ENCODE results near the gene MCC.

The MCC gene

DNA sequence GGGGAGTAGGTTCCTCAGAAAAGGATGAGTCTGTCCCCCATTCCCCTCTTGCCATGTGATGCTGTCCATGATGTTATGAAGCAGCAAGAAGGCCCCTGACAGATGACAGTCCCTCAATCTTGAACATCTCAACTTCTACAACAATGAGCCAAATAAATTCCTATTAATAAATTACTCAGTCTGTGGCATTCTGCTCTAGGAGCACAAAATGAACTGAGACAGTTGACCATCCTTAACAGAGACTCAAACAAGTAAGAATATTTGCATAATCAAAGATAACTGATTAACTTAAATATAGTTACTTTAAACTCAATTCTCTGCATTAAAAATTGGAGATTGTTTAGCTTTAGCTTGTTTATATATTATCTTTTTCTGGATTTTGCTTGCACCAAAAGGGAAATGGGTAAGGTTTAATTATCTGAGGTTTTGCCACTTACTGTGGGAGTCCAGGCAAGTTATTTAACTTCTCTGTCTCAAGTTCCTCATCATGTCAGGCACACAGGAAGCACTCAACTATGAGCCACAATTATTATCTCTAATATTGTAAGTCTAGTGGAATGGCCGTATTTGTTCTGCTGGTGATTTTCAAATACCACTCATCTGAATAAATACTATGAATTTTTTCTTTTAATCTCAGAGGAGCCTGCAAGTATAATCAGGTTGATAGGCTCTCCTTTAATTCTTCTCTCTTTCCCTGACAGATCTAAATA lies 216.4 kb downstream of the MCC start:
- TF ChIP-seq, protein P1, sequence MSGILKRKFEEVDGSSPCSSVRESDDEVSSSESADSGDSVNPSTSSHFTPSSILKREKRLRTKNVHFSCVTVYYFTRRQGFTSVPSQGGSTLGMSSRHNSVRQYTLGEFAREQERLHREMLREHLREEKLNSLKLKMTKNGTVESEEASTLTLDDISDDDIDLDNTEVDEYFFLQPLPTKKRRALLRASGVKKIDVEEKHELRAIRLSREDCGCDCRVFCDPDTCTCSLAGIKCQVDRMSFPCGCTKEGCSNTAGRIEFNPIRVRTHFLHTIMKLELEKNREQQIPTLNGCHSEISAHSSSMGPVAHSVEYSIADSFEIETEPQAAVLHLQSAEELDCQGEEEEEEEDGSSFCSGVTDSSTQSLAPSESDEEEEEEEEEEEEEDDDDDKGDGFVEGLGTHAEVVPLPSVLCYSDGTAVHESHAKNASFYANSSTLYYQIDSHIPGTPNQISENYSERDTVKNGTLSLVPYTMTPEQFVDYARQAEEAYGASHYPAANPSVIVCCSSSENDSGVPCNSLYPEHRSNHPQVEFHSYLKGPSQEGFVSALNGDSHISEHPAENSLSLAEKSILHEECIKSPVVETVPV (CRISPR knock-in tag; IDR thresholded peaks at IDR 0.05): no peak
- no peak for ATAC-seq

DNA sequence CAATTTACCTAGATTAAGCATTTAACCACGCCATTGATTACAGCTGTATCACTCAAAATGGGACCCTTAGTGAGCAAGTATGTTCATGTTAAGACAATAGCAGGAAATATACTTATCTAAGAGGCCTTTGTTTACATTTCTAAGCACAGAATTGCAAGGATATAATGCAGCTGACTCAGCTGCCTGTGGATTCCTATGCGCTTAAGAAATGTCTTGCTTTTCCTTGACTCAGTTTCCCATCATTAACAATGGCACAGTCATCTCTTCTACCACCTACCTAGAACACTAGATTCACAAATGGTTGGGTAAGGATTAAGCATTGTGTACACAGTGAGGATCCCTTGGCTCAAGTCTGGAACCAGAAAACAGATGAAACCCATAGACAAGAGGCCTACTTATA lies 217.2 kb downstream of the MCC start:
- ATAC-seq: no peak
- TF ChIP-seq SNAI2 (CRISPR knock-in tag; IDR thresholded peaks at IDR 0.05) (no peak), ZNF70 (CRISPR knock-in tag; IDR thresholded peaks at IDR 0.05) (no peak), TCF4 (CRISPR knock-in tag; IDR thresholded peaks at IDR 0.05; ENCODE audit: borderline replicate concordance) (no peak), ZC3H10 (CRISPR knock-in tag; IDR thresholded peaks at IDR 0.05) (no peak), ISL1 (CRISPR knock-in tag; IDR thresholded peaks at IDR 0.05) (no peak), ZFP30 (CRISPR knock-in tag; IDR thresholded peaks at IDR 0.05) (no peak), GLIS3 (CRISPR knock-in tag; IDR thresholded peaks at IDR 0.05) (no peak)
- TF ChIP-seq, protein P2, sequence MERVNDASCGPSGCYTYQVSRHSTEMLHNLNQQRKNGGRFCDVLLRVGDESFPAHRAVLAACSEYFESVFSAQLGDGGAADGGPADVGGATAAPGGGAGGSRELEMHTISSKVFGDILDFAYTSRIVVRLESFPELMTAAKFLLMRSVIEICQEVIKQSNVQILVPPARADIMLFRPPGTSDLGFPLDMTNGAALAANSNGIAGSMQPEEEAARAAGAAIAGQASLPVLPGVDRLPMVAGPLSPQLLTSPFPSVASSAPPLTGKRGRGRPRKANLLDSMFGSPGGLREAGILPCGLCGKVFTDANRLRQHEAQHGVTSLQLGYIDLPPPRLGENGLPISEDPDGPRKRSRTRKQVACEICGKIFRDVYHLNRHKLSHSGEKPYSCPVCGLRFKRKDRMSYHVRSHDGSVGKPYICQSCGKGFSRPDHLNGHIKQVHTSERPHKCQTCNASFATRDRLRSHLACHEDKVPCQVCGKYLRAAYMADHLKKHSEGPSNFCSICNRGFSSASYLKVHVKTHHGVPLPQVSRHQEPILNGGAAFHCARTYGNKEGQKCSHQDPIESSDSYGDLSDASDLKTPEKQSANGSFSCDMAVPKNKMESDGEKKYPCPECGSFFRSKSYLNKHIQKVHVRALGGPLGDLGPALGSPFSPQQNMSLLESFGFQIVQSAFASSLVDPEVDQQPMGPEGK (CRISPR knock-in tag; IDR thresholded peaks at IDR 0.05; ENCODE audit: borderline replicate concordance): no peak

DNA sequence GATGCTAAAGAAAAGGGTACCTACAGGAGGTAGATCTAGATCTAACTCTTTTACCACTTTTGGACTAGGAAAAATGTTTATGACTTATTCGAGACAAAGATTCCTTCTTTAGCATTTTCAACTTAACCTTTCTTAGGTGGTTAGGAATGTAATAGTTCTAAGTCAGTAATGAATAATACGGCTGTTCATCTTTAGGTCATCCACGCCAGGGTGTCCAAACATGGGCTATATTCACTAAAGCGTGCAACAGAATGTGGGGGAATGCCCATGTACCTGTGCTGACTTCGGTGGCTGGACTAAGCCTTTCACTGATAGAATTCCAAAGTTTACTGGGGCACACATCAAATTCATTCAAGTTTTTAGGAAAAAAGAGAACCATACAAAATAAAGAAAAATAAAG lies 218.2 kb downstream of the MCC start:
- TF ChIP-seq, protein P3, sequence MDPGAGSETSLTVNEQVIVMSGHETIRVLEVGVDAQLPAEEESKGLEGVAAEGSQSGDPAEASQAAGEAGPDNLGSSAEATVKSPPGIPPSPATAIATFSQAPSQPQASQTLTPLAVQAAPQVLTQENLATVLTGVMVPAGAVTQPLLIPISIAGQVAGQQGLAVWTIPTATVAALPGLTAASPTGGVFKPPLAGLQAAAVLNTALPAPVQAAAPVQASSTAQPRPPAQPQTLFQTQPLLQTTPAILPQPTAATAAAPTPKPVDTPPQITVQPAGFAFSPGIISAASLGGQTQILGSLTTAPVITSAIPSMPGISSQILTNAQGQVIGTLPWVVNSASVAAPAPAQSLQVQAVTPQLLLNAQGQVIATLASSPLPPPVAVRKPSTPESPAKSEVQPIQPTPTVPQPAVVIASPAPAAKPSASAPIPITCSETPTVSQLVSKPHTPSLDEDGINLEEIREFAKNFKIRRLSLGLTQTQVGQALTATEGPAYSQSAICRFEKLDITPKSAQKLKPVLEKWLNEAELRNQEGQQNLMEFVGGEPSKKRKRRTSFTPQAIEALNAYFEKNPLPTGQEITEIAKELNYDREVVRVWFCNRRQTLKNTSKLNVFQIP (CRISPR knock-in tag; IDR thresholded peaks at IDR 0.05; ENCODE audit: borderline replicate concordance, low read depth): no peak
- TF ChIP-seq ZC3H10 (CRISPR knock-in tag; IDR thresholded peaks at IDR 0.05): no peak
- no peak for TF ChIP-seq SNAI2 (CRISPR knock-in tag; IDR thresholded peaks at IDR 0.05)
- TF ChIP-seq, protein P2 (CRISPR knock-in tag; IDR thresholded peaks at IDR 0.05; ENCODE audit: borderline replicate concordance): no peak
- no peak for TF ChIP-seq ISL1 (CRISPR knock-in tag; IDR thresholded peaks at IDR 0.05)
- no peak for TF ChIP-seq ESRRG (CRISPR knock-in tag; IDR thresholded peaks at IDR 0.05)
- no peak for TF ChIP-seq GLIS3 (CRISPR knock-in tag; IDR thresholded peaks at IDR 0.05)
- no peak for TF ChIP-seq ZFP3 (CRISPR knock-in tag; IDR thresholded peaks at IDR 0.05)
- TF ChIP-seq TOX (CRISPR knock-in tag; IDR thresholded peaks at IDR 0.05; ENCODE audit: borderline replicate concordance): no peak
- TF ChIP-seq TCF4 (CRISPR knock-in tag; IDR thresholded peaks at IDR 0.05; ENCODE audit: borderline replicate concordance): no peak
- TF ChIP-seq ARNTL (CRISPR knock-in tag; IDR thresholded peaks at IDR 0.05; ENCODE audit: borderline replicate concordance, low read depth): no peak
- TF ChIP-seq, protein P1 (CRISPR knock-in tag; IDR thresholded peaks at IDR 0.05): no peak
- TF ChIP-seq CSDC2 (CRISPR knock-in tag; IDR thresholded peaks at IDR 0.05): no peak
- TF ChIP-seq, protein P4, sequence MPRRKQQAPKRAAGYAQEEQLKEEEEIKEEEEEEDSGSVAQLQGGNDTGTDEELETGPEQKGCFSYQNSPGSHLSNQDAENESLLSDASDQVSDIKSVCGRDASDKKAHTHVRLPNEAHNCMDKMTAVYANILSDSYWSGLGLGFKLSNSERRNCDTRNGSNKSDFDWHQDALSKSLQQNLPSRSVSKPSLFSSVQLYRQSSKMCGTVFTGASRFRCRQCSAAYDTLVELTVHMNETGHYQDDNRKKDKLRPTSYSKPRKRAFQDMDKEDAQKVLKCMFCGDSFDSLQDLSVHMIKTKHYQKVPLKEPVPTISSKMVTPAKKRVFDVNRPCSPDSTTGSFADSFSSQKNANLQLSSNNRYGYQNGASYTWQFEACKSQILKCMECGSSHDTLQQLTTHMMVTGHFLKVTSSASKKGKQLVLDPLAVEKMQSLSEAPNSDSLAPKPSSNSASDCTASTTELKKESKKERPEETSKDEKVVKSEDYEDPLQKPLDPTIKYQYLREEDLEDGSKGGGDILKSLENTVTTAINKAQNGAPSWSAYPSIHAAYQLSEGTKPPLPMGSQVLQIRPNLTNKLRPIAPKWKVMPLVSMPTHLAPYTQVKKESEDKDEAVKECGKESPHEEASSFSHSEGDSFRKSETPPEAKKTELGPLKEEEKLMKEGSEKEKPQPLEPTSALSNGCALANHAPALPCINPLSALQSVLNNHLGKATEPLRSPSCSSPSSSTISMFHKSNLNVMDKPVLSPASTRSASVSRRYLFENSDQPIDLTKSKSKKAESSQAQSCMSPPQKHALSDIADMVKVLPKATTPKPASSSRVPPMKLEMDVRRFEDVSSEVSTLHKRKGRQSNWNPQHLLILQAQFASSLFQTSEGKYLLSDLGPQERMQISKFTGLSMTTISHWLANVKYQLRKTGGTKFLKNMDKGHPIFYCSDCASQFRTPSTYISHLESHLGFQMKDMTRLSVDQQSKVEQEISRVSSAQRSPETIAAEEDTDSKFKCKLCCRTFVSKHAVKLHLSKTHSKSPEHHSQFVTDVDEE (CRISPR knock-in tag; IDR thresholded peaks at IDR 0.05): no peak
- TF ChIP-seq PPARA (CRISPR knock-in tag; IDR thresholded peaks at IDR 0.05; ENCODE audit: borderline replicate concordance): no peak
- TF ChIP-seq, protein P5, sequence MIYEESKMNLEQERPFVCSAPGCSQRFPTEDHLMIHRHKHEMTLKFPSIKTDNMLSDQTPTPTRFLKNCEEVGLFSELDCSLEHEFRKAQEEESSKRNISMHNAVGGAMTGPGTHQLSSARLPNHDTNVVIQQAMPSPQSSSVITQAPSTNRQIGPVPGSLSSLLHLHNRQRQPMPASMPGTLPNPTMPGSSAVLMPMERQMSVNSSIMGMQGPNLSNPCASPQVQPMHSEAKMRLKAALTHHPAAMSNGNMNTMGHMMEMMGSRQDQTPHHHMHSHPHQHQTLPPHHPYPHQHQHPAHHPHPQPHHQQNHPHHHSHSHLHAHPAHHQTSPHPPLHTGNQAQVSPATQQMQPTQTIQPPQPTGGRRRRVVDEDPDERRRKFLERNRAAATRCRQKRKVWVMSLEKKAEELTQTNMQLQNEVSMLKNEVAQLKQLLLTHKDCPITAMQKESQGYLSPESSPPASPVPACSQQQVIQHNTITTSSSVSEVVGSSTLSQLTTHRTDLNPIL (CRISPR knock-in tag; IDR thresholded peaks at IDR 0.05; ENCODE audit: low read depth): no peak
- ATAC-seq: no peak
